Central memory CD8-positive, alpha-beta T cell (primary cell): ENCODE measurements around the gene ARAP3.
A peak's percentile ranks its signal among the peaks of the same experiment; 100 is the strongest.

ENCODE experiments used
- ATAC-seq: fragments of 150-1000 bp; cut with Tn5 transposase; replicated peaks from 2 replicates; pipeline ENCODE4 v1.10.0; 2022; ENCODE audit warnings: mild to moderate bottlenecking, moderate FRiP score, moderate number of reproducible peaks; ENCODE audit not compliant: poor library complexity, severe bottlenecking; ENCODE audit errors: extremely low read depth
- DNase-seq, 2 donors: peaks; one replicate each; pipeline ENCODE4 v3.0.0; 2021; ENCODE audit warnings: low spot score in 2 of 2
- H3K27ac Mint-ChIP-seq: one replicate; pipeline ENCODE4 v1.8.0; 2022; ENCODE audit warnings: low read depth, mild to moderate bottlenecking, moderate library complexity, mixed read lengths
- H3K27me3 Mint-ChIP-seq: one replicate; pipeline ENCODE4 v1.8.0; 2022; ENCODE audit warnings: mixed read lengths
- H3K36me3 Mint-ChIP-seq: one replicate; pipeline ENCODE4 v1.8.0; 2022; ENCODE audit warnings: mild to moderate bottlenecking, moderate library complexity, mixed read lengths; ENCODE audit not compliant: insufficient read depth
- H3K4me1 Mint-ChIP-seq: one replicate; pipeline ENCODE4 v1.8.0; 2022; ENCODE audit warnings: mixed read lengths
- H3K4me3 Mint-ChIP-seq: one replicate; pipeline ENCODE4 v1.8.0; 2022; ENCODE audit warnings: mild to moderate bottlenecking, moderate library complexity, mixed read lengths
- H3K9me3 Mint-ChIP-seq: one replicate; pipeline ENCODE4 v1.8.0; 2022; ENCODE audit warnings: mixed read lengths

The ARAP3 gene

DNA sequence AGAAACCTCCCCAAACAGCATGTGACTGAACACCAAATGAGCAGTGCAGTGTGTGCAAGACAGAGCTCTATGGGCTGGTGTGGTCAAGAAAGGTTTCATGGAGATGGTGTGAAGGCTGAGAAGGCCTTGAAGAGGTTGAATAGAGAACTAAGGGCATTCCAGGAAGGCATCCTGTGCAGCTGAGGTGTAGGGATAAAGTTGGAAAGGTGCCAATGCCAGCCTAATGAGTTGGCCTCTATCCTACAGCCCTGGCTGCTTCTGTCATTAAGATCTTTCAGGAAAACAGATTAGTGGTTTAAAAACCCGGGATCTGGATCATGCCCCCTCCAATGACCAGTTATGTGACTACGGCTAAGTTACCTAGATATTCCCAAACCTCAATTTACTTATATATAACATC, 49.4 kb downstream of the ARAP3 start:
- H3K27me3 Mint-ChIP-seq = no peaks in the 10 kb centered on the region
- peaks cover 17% of the 10 kb centered on the region for H3K36me3 Mint-ChIP-seq
- no peaks in the 10 kb centered on the region for H3K9me3 Mint-ChIP-seq
- H3K4me3 Mint-ChIP-seq = no peak overlapping the region
- peaks cover 27% of the 10 kb centered on the region for H3K4me1 Mint-ChIP-seq
- H3K27ac Mint-ChIP-seq = no peak overlapping the region
- DNase-seq (no peak), ATAC-seq (no peak)

DNA sequence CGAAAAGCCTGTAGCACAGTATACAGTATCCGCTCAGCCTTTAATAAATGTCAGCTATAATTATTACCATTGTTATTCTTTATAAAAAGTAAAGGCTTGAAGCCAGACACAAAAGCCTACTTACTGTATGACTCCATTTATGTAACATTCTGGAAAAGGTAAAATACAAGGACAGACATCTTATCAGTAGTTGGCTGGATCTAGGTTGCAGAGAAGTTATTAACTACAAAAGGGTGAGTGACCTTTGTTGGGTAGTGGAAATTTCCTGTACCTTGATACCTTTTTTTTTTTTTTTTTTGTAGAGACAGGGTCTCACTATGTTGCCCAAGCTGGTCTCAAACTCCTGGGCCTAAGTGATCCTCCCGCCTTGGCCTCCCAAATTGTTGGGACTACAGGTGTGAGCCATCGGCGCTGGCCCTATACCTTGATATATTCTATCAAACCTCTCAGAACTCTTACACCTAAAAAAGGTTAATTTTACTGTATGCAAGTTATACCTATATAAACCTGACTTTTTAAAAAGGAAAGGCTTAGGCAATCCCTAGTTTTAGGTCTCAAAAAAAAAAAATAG, 51.4 kb downstream of the ARAP3 start:
- DNase-seq = no peak
- peaks cover 28% of the 10 kb centered on the region for H3K36me3 Mint-ChIP-seq
- H3K4me3 Mint-ChIP-seq = no peak overlapping the region
- H3K4me1 Mint-ChIP-seq = peaks cover 17% of the 10 kb centered on the region
- H3K27ac Mint-ChIP-seq = no peak overlapping the region
- ATAC-seq = no peak
- H3K9me3 Mint-ChIP-seq = no peaks in the 10 kb centered on the region
- no peaks in the 10 kb centered on the region for H3K27me3 Mint-ChIP-seq

DNA sequence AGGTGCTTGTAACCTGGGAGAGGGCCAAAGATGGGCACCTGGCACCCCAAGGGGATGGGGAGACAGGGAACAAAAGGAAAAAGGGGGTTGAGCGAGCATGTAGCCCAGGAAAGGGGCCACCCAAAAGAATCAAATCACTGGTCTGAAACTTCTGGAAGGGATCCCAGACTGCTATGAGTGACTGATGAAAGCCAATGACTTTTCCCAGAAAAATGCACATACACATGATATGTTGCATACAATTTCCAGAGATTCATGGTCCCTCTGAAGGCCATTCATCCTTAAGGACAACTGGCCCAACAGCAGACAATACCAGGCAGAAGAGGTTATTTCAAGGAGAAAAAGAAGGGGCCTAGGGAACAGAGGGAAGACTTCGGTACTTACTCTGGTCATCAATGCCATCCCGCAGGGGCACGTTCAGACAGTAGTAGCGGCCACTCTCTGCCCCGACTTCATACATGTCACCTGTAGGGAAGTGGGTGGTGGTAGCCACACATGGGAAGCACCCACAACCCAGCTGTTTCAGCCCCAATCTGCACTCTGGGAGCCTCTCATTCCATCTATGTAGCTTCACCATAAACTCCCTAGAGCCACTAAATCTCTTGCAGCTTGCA, 53.7 kb downstream of the ARAP3 start:
- H3K27ac Mint-ChIP-seq = peak overlapping the region; percentile 11
- no peaks in the 10 kb centered on the region for H3K9me3 Mint-ChIP-seq
- DNase-seq (no peak), ATAC-seq (no peak)
- no peaks in the 10 kb centered on the region for H3K4me1 Mint-ChIP-seq
- H3K36me3 Mint-ChIP-seq = peaks cover 44% of the 10 kb centered on the region
- no peak overlapping the region for H3K4me3 Mint-ChIP-seq
- no peaks in the 10 kb centered on the region for H3K27me3 Mint-ChIP-seq

DNA sequence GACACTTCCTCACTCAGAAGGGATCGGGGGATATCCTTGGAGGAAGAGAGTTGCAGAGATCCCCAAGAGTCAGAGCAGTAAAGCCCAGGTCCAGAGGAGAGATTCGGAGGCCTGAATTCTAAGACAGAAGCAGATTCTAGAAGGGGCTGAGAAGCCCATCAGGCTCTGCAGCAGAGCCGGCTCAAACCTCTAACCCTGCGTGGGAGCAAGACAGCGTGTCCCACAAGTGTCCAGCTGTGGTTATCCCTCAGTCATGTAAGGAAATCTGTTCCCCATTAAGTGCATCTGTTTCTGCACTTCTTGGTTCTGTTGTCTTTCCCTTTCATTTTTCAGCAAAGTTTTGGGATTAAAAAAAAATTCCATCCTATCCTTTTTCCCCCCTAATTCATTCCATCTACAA, 58.4 kb downstream of the ARAP3 start:
- H3K4me3 Mint-ChIP-seq = no peak overlapping the region
- no peak for ATAC-seq
- H3K27ac Mint-ChIP-seq = peak overlapping the region; percentile 75
- no peak for DNase-seq
- H3K9me3 Mint-ChIP-seq = no peaks in the 10 kb centered on the region
- no peaks in the 10 kb centered on the region for H3K27me3 Mint-ChIP-seq
- no peaks in the 10 kb centered on the region for H3K4me1 Mint-ChIP-seq
- H3K36me3 Mint-ChIP-seq = peaks cover 54% of the 10 kb centered on the region

DNA sequence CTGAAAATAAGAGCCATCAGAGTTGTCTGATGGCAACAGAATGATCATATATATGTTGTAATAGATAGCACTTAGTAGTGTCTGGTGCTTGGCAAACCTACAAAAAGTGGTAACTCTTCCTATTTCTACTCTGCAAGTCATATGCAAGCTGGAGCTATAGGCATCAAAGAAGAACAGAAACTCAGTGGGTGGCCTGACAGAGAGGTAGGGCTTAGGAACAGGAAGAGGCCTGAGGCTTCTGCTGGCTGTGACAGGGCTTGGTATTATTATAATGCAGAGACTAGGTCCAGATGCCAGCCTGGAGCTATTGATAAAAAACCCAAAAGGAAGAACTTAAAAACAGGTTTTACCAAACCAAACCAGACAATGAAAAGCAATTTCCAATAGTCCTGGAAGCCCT, 58.8 kb downstream of the ARAP3 start:
- ATAC-seq (no peak), DNase-seq (no peak)
- Mint-ChIP-seq H3K4me3 (no peak overlapping the region), H3K27ac (peak overlapping the region; percentile 75), H3K9me3 (no peaks in the 10 kb centered on the region), H3K27me3 (no peaks in the 10 kb centered on the region), H3K36me3 (peaks cover 52% of the 10 kb centered on the region), H3K4me1 (no peaks in the 10 kb centered on the region)

DNA sequence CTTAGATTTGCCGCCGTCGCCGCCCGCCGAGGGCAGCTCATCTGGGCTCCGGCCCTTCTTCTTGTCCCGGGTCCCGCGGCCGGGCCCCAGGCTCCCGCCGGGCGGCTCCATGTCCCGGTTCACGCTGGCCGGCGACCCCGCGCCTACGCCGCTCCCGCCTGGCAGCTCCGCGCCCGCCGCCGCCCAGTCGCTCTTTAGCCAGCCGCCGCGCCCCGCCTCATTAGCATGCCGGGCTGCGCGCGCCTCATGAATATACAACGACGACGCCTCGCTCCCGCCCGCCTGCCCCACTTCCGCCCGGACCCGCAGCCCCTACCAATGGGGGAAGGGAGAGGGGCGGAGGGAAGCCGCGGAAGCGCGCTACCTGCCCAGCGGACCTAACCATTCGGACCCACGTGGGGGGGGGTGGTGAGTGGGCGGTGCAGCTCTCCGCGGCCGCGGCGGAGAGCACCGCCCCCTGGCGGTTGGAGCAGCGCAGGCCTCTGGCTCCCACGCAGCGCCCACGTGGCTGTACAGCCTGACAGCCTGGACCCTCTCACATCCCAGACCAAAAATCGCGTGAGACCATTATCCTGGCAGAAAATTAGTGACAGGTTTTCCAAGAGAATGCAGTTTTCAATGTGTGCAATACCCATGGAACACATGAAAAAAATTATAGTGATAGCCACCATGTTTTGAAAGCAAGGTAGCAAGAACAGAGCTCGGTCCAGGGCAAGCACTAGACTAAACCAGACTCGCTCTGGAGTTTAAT, 63.1 kb downstream of the ARAP3 start, which contains the start of gene DIAPH1:
Gene DIAPH1 (minus strand): TSS at position 197 of the 751 bp plus-strand sequence. CDS start 86 bp downstream, at position 111.
- peaks cover 43% of the 10 kb centered on the region for H3K36me3 Mint-ChIP-seq
- peak within 1 kb of the TSS; percentile 97 for H3K4me3 Mint-ChIP-seq
- ATAC-seq = peak; percentile 91
- peak; percentile 86 to 94 for DNase-seq
- peaks cover 35% of the 10 kb centered on the region for H3K4me1 Mint-ChIP-seq
- no peaks in the 10 kb centered on the region for H3K9me3 Mint-ChIP-seq
- H3K27me3 Mint-ChIP-seq = no peaks in the 10 kb centered on the region
- H3K27ac Mint-ChIP-seq = peak within 1 kb of the TSS; percentile 86

DNA sequence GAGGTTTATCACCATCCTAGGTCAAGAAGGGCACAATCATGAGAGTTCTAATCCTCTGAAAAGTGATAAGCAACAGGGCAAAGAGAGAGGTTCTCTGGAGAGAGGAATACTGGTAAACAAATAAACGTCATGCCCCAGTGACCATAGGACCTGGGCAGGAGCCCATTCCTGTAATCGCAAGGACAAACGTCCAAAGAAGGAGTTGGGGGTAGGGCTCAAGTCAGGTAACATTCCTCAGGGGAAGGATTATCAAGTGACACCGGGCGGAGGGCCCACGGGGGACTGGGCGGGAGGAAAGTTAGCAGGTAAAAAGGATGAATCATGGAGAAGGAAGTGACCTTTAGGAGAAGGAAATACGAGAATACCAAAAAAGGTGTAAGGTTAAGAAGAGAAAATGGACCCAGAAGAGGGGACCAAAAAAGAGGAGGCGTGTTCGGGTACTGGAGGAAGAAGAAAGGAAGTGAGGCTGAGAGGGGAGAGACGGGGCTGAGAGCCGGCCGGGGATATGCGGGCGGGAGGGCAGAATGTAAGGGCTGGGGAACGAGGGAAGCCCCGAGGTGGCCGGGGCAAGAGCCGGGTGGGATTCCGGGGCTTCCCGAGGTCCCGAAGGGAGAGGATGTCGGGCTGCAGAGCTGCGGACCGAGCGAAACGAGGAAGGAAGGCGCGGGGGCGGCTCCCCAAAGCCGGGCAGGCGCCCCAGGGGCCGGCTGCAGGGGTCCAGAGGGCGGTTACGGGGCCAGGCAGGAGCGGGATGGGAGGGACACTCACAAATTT, 63.8 kb downstream of the ARAP3 start:
- H3K4me3 Mint-ChIP-seq = peak overlapping the region; percentile 97
- H3K4me1 Mint-ChIP-seq = peaks cover 42% of the 10 kb centered on the region
- DNase-seq (peak; percentile 24 to 38), ATAC-seq (peak; percentile 54)
- no peaks in the 10 kb centered on the region for H3K9me3 Mint-ChIP-seq
- no peaks in the 10 kb centered on the region for H3K27me3 Mint-ChIP-seq
- H3K36me3 Mint-ChIP-seq = peaks cover 36% of the 10 kb centered on the region
- peak overlapping the region; percentile 86 for H3K27ac Mint-ChIP-seq

DNA sequence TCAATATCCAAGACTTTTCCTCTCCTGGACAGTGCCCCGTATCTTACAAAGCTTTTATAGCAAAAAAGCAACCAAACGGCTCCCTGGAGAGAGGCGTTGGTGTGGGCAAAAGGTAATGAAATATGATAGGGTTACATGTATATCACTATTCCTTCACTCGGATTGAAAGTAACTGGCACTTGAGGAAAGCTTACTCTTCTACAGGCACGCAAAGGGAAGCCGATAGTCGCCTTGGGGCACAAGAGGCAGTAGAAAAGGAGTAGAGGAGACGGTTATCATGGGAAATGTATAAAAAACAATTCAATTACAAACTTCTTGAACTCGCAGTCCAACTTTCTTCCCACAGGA, 64.4 kb downstream of the ARAP3 start:
- H3K9me3 Mint-ChIP-seq = no peaks in the 10 kb centered on the region
- H3K4me1 Mint-ChIP-seq = peaks cover 48% of the 10 kb centered on the region
- DNase-seq (no peak), ATAC-seq (no peak)
- H3K4me3 Mint-ChIP-seq = peak overlapping the region; percentile 97
- H3K27me3 Mint-ChIP-seq = no peaks in the 10 kb centered on the region
- peak overlapping the region; percentile 86 for H3K27ac Mint-ChIP-seq
- peaks cover 32% of the 10 kb centered on the region for H3K36me3 Mint-ChIP-seq

DNA sequence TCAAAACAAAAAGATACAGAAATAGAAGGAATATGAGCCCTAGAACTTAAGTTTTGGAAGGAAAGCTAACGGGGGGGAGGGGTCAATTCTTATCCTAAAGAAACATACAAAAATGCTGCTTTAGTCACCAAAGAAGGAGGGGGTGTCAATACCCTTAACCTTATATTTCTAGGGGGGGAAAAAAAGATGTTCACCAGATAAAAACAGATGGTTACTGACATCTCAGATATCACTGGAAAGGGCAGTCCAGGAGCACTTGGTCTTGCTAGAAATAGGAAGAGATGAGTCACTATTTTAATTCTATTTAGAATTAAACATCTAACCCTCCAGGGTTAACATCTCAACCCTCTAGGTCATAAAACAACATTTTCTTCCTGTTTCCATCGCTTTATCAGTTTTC, 64.9 kb downstream of the ARAP3 start:
- H3K36me3 Mint-ChIP-seq = peaks cover 27% of the 10 kb centered on the region

DNA sequence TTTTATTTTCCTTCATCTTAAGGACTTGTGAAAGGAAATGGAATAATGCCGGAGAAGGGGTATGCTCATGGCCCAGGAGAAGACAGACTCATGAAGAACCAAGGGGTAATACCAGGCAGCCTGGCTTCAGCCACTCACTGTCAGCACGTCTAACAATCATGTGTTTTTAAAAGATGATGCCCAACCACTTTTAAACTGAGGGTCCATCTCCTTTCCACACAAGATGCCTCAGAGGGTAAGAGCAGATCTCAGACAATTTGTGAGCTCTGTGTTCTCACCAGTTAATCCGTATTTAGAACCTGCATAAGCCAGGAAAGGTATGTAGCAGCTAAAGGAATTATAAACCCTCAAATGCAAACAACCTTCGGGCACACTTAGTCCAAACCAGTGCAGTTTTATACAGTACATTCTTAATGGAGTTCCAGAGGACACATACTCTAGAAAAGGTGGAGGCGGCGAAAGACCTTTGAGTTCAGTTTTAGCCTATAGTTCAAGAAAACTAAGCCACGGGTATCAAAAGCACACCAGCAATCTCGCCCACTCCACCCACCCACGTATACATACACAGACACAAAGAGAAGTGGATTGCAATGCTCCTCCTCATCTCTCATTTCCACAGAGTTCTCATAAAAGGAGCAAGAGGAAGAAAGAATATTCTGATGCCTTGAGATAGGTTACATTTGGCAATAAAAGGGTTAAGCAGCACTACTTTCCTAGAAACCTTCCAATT, 65.9 kb downstream of the ARAP3 start:
- Mint-ChIP-seq H3K4me1 (peaks cover 60% of the 10 kb centered on the region), H3K36me3 (peaks cover 30% of the 10 kb centered on the region), H3K27me3 (no peaks in the 10 kb centered on the region), H3K4me3 (peak overlapping the region; percentile 97), H3K27ac (peak overlapping the region; percentile 86), H3K9me3 (no peaks in the 10 kb centered on the region)
- ATAC-seq (no peak), DNase-seq (no peak)

More for the DNA sequence above, 64.9 kb downstream of the ARAP3 start:
- no peak for DNase-seq
- Mint-ChIP-seq H3K9me3 (no peaks in the 10 kb centered on the region), H3K27ac (peak overlapping the region; percentile 86), H3K4me1 (peaks cover 53% of the 10 kb centered on the region), H3K27me3 (no peaks in the 10 kb centered on the region), H3K4me3 (peak overlapping the region; percentile 97)
- no peak for ATAC-seq

DNA sequence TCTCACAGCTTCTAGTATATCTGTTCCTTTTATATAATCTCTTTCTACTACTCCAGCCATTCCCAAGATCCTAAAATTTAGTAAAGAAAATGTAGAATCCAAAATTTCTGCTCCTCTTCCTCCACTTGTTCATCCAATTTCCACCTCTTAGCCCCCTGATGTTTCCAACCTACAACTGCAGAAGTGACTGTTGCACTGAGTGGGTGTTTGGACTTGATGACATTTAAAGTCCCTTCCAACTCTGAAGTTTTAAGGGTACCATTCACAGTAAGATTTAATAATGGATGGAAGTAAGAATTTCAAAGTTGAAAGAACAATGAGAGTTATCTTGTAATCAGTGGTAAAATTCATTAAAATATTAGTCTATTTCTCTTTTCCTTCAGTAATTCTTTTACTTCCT, 68.7 kb downstream of the ARAP3 start:
- Mint-ChIP-seq H3K36me3 (peaks cover 31% of the 10 kb centered on the region), H3K4me3 (peak overlapping the region; percentile 44), H3K27me3 (no peaks in the 10 kb centered on the region), H3K9me3 (no peaks in the 10 kb centered on the region), H3K27ac (peak overlapping the region; percentile 73), H3K4me1 (peaks cover 83% of the 10 kb centered on the region)
- DNase-seq (no peak), ATAC-seq (no peak)

DNA sequence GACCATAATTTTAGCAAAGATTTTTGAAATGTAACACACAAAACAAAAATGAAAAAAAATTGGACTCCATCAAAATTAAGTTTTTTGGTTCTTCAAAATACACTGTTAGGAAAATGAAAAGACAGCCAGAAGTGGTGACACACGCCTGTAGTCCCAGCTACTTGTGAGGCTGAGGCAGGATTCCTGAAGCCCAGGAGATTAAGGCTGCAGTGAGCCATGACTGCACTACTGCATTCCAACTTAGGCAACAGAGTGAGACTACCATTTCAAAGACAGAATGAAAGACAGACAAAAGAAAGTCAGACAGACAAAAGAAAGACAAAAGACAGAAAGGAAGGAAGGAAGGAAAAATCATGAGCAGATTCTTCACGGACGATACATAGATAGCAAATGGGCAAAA, 70.7 kb downstream of the ARAP3 start:
- no peak for DNase-seq
- H3K4me3 Mint-ChIP-seq = peak overlapping the region; percentile 29
- ATAC-seq = no peak
- H3K4me1 Mint-ChIP-seq = peaks cover 83% of the 10 kb centered on the region
- no peaks in the 10 kb centered on the region for H3K9me3 Mint-ChIP-seq
- H3K36me3 Mint-ChIP-seq = peaks cover 25% of the 10 kb centered on the region
- H3K27me3 Mint-ChIP-seq = no peaks in the 10 kb centered on the region
- H3K27ac Mint-ChIP-seq = peak overlapping the region; percentile 84
